PFSK-1 (cell line): ENCODE measurements around the gene MGA.

ENCODE experiments used
- POLR2AphosphoS5 ChIP-seq: IDR thresholded peaks from 2 replicates; pipeline ENCODE4 v1.6.1; 2012; ENCODE audit warnings: low read depth, mild to moderate bottlenecking, control low read depth, low read length, moderate library complexity
- TF ChIP-seq, protein P1 (sequence below), 2 experiments: IDR thresholded peaks; 2 replicates each; pipeline versions ENCODE4 v1.6.1 to v1.8.0; 2011 to 2012; ENCODE audit warnings: low read depth in 2 of 2, low read length in 2 of 2, control low read depth in 1 of 2, inconsistent platforms in 1 of 2, mild to moderate bottlenecking in 1 of 2, moderate library complexity in 1 of 2; ENCODE audit not compliant: insufficient read depth in 1 of 2

- no peak for TF ChIP-seq POLR2AphosphoS5
- TF ChIP-seq, protein P1, sequence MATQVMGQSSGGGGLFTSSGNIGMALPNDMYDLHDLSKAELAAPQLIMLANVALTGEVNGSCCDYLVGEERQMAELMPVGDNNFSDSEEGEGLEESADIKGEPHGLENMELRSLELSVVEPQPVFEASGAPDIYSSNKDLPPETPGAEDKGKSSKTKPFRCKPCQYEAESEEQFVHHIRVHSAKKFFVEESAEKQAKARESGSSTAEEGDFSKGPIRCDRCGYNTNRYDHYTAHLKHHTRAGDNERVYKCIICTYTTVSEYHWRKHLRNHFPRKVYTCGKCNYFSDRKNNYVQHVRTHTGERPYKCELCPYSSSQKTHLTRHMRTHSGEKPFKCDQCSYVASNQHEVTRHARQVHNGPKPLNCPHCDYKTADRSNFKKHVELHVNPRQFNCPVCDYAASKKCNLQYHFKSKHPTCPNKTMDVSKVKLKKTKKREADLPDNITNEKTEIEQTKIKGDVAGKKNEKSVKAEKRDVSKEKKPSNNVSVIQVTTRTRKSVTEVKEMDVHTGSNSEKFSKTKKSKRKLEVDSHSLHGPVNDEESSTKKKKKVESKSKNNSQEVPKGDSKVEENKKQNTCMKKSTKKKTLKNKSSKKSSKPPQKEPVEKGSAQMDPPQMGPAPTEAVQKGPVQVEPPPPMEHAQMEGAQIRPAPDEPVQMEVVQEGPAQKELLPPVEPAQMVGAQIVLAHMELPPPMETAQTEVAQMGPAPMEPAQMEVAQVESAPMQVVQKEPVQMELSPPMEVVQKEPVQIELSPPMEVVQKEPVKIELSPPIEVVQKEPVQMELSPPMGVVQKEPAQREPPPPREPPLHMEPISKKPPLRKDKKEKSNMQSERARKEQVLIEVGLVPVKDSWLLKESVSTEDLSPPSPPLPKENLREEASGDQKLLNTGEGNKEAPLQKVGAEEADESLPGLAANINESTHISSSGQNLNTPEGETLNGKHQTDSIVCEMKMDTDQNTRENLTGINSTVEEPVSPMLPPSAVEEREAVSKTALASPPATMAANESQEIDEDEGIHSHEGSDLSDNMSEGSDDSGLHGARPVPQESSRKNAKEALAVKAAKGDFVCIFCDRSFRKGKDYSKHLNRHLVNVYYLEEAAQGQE (IDR thresholded peaks at IDR 0.05; ENCODE audit: insufficient read depth in 1 of 2, low read depth in 2 of 2, low read length in 2 of 2), result no peak
These were observed 161.6 kb downstream of the MGA start for GRCh38 chr15:41821831-41822230.
